SU-DHL-6 (cell line): Measurements from ENCODE around the gene DRC7.

Source experiments
- EZH2phosphoT487 ChIP-seq: fragments of 200-600 bp; sonication (generic), shearing (Covaris generic); conservative IDR thresholded peaks from 2 replicates; pipeline ENCODE4 v1.6.1; 2018; ENCODE audit warnings: mild to moderate bottlenecking, antibody characterized with exemption, low read length, moderate library complexity, mixed read lengths
- TF ChIP-seq, protein P1 (sequence below): fragments of 200-600 bp; sonication (generic); IDR thresholded peaks from one replicate; pipeline ENCODE4 v1.5.1; 2017; ENCODE audit warnings: antibody characterized with exemption, mild to moderate bottlenecking, low read length, moderate library complexity; ENCODE audit not compliant: insufficient read depth, poor library complexity, severe bottlenecking

DNA sequence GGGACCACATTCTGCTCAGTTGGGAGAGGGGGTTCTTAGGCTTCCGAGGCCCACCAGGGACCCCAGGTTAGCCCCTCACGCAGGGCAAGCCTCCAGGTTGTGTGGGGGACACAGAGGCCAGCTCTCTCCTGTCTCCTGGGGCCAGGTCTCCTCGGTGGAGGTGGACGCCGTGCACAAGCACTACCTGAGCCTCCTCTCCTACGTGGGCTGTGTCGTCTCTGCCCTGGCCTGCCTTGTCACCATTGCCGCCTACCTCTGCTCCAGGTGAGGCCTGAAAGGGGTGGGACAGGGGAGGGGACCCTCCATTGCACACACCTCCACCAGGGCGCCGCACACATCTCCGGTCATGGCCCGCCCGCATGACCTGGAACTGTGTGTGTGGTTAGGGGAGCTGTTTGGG, 37.4 kb upstream of the DRC7 start:
- TF ChIP-seq, protein P1, sequence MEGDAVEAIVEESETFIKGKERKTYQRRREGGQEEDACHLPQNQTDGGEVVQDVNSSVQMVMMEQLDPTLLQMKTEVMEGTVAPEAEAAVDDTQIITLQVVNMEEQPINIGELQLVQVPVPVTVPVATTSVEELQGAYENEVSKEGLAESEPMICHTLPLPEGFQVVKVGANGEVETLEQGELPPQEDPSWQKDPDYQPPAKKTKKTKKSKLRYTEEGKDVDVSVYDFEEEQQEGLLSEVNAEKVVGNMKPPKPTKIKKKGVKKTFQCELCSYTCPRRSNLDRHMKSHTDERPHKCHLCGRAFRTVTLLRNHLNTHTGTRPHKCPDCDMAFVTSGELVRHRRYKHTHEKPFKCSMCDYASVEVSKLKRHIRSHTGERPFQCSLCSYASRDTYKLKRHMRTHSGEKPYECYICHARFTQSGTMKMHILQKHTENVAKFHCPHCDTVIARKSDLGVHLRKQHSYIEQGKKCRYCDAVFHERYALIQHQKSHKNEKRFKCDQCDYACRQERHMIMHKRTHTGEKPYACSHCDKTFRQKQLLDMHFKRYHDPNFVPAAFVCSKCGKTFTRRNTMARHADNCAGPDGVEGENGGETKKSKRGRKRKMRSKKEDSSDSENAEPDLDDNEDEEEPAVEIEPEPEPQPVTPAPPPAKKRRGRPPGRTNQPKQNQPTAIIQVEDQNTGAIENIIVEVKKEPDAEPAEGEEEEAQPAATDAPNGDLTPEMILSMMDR, result no peak
- no peak for TF ChIP-seq EZH2phosphoT487
